Lung (tissue), 12 donors: ENCODE results near the gene LMO1. TPM values are rescaled to one million over a fixed set of nuclear protein-coding genes. Genes with fewer than 3 reads are reported as not detected.
A peak's percentile ranks its signal among the peaks of the same experiment; 100 is the strongest.

Experiments
- ATAC-seq: fragments of 200-7000 bp; cut with Tn5 transposase; one replicate; pipeline ENCODE4 v1.9.1; 2020; ENCODE audit warnings: moderate number of reproducible peaks; ENCODE audit not compliant: insufficient read depth, low FRiP score
- DNase-seq, 3 donors: peaks; one replicate each; pipeline ENCODE4 v3.0.0-alpha.2; 2013 to 2017
- H3K27ac ChIP-seq, 2 donors: one replicate each; pipeline ENCODE4 v1.5.1; 2013; ENCODE audit warnings: mild to moderate bottlenecking in 2 of 2, moderate library complexity in 2 of 2, control low read depth in 1 of 2, inconsistent platforms in 1 of 2, low read depth in 1 of 2, low read length in 1 of 2
- H3K27me3 ChIP-seq, 3 donors: one replicate each; pipeline ENCODE4 v1.5.1; 2013; ENCODE audit warnings: low read length in 2 of 3; ENCODE audit not compliant: control insufficient read depth in 3 of 3, insufficient read depth in 3 of 3
- H3K36me3 ChIP-seq, 4 donors: one replicate each; pipeline ENCODE4 v1.5.1; 2013; ENCODE audit warnings: low read length in 4 of 4, mild to moderate bottlenecking in 1 of 4, moderate library complexity in 1 of 4; ENCODE audit not compliant: control insufficient read depth in 4 of 4, insufficient read depth in 4 of 4
- H3K4me1 ChIP-seq, 5 donors: one replicate each; pipeline ENCODE4 v1.5.1; 2013; ENCODE audit warnings: low read length in 5 of 5, mild to moderate bottlenecking in 2 of 5, moderate library complexity in 1 of 5; ENCODE audit not compliant: control insufficient read depth in 5 of 5, insufficient read depth in 5 of 5
- H3K4me3 ChIP-seq: one replicate; pipeline ENCODE4 v1.5.1; 2013; ENCODE audit warnings: mild to moderate bottlenecking, control low read depth, moderate library complexity
- H3K9ac ChIP-seq, 2 donors: one replicate each; pipeline ENCODE4 v1.5.1; 2013; ENCODE audit warnings: low read length in 2 of 2, control low read depth in 1 of 2; ENCODE audit not compliant: insufficient read depth in 1 of 2
- H3K9me3 ChIP-seq, 4 donors: one replicate each; pipeline ENCODE4 v1.5.1; 2013; ENCODE audit warnings: low read length in 3 of 4, mild to moderate bottlenecking in 1 of 4, moderate library complexity in 1 of 4; ENCODE audit not compliant: control insufficient read depth in 4 of 4, insufficient read depth in 3 of 4
- CTCF ChIP-seq: IDR thresholded peaks from 2 replicates; pipeline ENCODE4 v1.5.1; 2012; ENCODE audit warnings: mild to moderate bottlenecking; ENCODE audit errors: control extremely low read depth, extremely low read depth
- WGBS, 2 donors: extraction: QIAGEN DNeasy Blood & Tissue Kit; methylation state at CpG; one replicate each; pipeline ENCODE4 v1.1.7; 2013; 5-methylcytosine and 5-hydroxymethylcytosine counted together
- polyA plus RNA-seq, 2 donors: library from polyadenylated mRNA; stranded (reverse); fragments of 200-250 nt; gene quantifications; one replicate each; pipeline ENCODE4 v1.2.1, GENCODE V29; 2013
- total RNA-seq, 2 donors: library from RNA; depleted of rRNA in 1 of 2; stranded (reverse); fragments of >200 nt in 1 of 2; gene quantifications; one replicate each; pipeline ENCODE4 v1.2.1, GENCODE V29; 2014 to 2021
- donor health status: control.
- donor health status: control.
- donor health status: Bipolar disorder and iron deficiency.
- donor health status: healthy.
- donor health status: DM: yes; HTN: yes; CAD: no.

LMO1 gene
- total and polyA plus RNA-seq, 4 donors = 0.26 to 0.34 TPM; not detected in 2

GRCh38 chr11:8225589-8226036 is 38.1 kb downstream of the LMO1 start:
- no peak for ATAC-seq
- Histone ChIP-seq H3K4me3 (no peak overlapping the region), H3K9me3 (no peaks in the 10 kb centered on the region), H3K27ac (no peak overlapping the region), H3K36me3 (no peaks in the 10 kb centered on the region), H3K9ac (no peak overlapping the region), H3K27me3 (no peaks in the 10 kb centered on the region), H3K4me1 (peaks cover 0 to 9% (median 2%) of the 10 kb centered on the region in 5 donors)
- peak; percentile 79 for TF ChIP-seq CTCF
- WGBS, 2 donors = 12 to 14% methylated on average over 8 of the region's 8 CpGs
- peak; percentile 81 to 85 (median 84) for DNase-seq

- Histone ChIP-seq H3K27ac (no peak overlapping the region), H3K36me3 (no peaks in the 10 kb centered on the region), H3K27me3 (no peaks in the 10 kb centered on the region), H3K4me1 (peaks cover 0 to 12% (median 2%) of the 10 kb centered on the region in 5 donors), H3K9ac (no peak overlapping the region), H3K4me3 (no peak overlapping the region), H3K9me3 (no peaks in the 10 kb centered on the region)
- DNase-seq (no peak), ATAC-seq (no peak)
- 93 to 97% methylated on average over 2 of the region's 2 CpGs for WGBS, 2 donors
- TF ChIP-seq CTCF = no peak
These were observed 39.0 kb downstream of the LMO1 start for GRCh38 chr11:8224711-8225110.

- ATAC-seq (no peak), DNase-seq (no peak)
- Histone ChIP-seq H3K27me3 (no peaks in the 10 kb centered on the region), H3K9ac (no peak overlapping the region), H3K4me1 (peaks cover 0 to 7% (median 0%) of the 10 kb centered on the region in 5 donors), H3K4me3 (no peak overlapping the region), H3K36me3 (no peaks in the 10 kb centered on the region), H3K9me3 (no peaks in the 10 kb centered on the region), H3K27ac (no peak overlapping the region)
- no peak for TF ChIP-seq CTCF
- 91 to 94% methylated on average over 13 of the region's 13 CpGs for WGBS, 2 donors
These were observed 39.5 kb downstream of the LMO1 start for GRCh38 chr11:8224161-8224591.

- Histone ChIP-seq H3K36me3 (no peaks in the 10 kb centered on the region), H3K27me3 (no peaks in the 10 kb centered on the region), H3K4me1 (peaks cover 0 to 7% (median 0%) of the 10 kb centered on the region in 5 donors), H3K9me3 (no peaks in the 10 kb centered on the region), H3K27ac (no peak overlapping the region), H3K4me3 (no peak overlapping the region), H3K9ac (no peak overlapping the region)
- no peak for TF ChIP-seq CTCF
- DNase-seq = no peak
- ATAC-seq = no peak
- WGBS, 2 donors = 84 to 86% methylated on average over 6 of the region's 6 CpGs
These were observed 40.2 kb downstream of the LMO1 start for GRCh38 chr11:8223513-8223900.
